Spinal cord (tissue), 10 donors: ENCODE results near the gene SPRR2F. TPM values are rescaled to one million over a fixed set of nuclear protein-coding genes. Genes with fewer than 3 reads are reported as not detected.

Source experiments
- DNase-seq, 6 donors: peaks; one replicate each; pipeline versions ENCODE4 v3.0.0 to v3.0.0-alpha.2; 2013 to 2015; ENCODE audit warnings: low spot score in 6 of 6, low read depth in 4 of 6
- H3K27ac ChIP-seq: one replicate; pipeline ENCODE4 v1.5.1; 2013; ENCODE audit warnings: low read depth, low read length, control low read depth
- H3K27me3 ChIP-seq: one replicate; pipeline ENCODE4 v1.6.1; 2013; ENCODE audit warnings: low read length; ENCODE audit not compliant: control insufficient read depth, insufficient read depth
- H3K36me3 ChIP-seq: one replicate; pipeline ENCODE4 v1.6.1; 2013; ENCODE audit warnings: low read length; ENCODE audit not compliant: control insufficient read depth, insufficient read depth
- H3K4me1 ChIP-seq: one replicate; pipeline ENCODE4 v1.6.1; 2013; ENCODE audit warnings: low read length; ENCODE audit not compliant: control insufficient read depth, insufficient read depth
- H3K4me3 ChIP-seq: one replicate; pipeline ENCODE4 v1.5.1; 2013; ENCODE audit warnings: low read depth, low read length, control low read depth
- H3K9me3 ChIP-seq: one replicate; pipeline ENCODE4 v1.6.1; 2013; ENCODE audit warnings: low read length; ENCODE audit not compliant: control insufficient read depth, insufficient read depth
- WGBS: methylation state at CpG from one replicate; pipeline ENCODE4 v1.1.5; 2013; ENCODE audit warnings: missing lambda C conversion rate; ENCODE audit not compliant: insufficient coverage; 5-methylcytosine and 5-hydroxymethylcytosine counted together
- polyA plus RNA-seq, 2 donors: library from polyadenylated mRNA; unstranded; fragments of 120-200 nt; gene quantifications; one replicate each; pipeline ENCODE4 v1.2.1, GENCODE V29; 2013; ENCODE audit not compliant: insufficient read length in 2 of 2
- small RNA-seq: library from RNA; depleted of rRNA; stranded (forward); fragments of <200 nt; gene quantifications from one replicate; pipeline ENCODE3, GENCODE V24; 2014; ENCODE audit warnings: low replicate concordance
- total RNA-seq, 2 donors: library from RNA; depleted of rRNA in 1 of 2; stranded (reverse); fragments of 120-200 nt in 1 of 2; fragments of >200 nt in 1 of 2; gene quantifications; one replicate each; pipeline versions ENCODE4 v1.2.3 to v1.2.4, GENCODE V29; 2013 to 2014
- donor health status: healthy.

SPRR2F gene
- total and polyA plus RNA-seq, 4 donors: 0.22 to 1.3 (median 1.3) TPM; not detected in 1

DNA sequence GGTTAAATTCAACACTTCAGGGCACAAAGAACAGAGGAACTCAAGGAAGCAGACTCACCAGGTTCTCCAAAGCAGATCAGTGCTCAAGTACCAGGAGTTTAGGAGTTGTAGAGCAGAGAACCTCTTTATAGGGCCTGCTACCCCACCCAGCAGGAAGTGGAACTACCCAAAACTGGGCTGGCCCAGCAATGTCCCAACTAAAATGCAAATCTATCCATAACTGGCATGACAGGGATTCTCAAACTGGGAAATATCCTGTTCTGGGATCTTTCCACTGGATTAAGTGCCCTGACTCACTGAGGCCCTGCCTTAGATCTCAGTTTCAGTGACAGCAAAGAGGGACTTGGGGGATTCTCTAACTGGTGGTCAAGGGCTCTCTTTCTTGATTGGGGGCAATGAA is 18.9 kb downstream of the SPRR2F start, which contains the start of gene SPRR2E:
Gene SPRR2E, minus strand, starts transcription at position 101 of the 400 bp plus-strand sequence. CDS start 775 bp downstream, outside the sequence.
- no peaks in the 10 kb centered on the region for H3K9me3 ChIP-seq
- no peaks in the 10 kb centered on the region for H3K4me1 ChIP-seq
- no peak within 1 kb of the TSS for H3K27ac ChIP-seq
- no peaks in the 10 kb centered on the region for H3K27me3 ChIP-seq
- no peak for DNase-seq
- no peak within 1 kb of the TSS for H3K4me3 ChIP-seq
- H3K36me3 ChIP-seq: no peaks in the 10 kb centered on the region

DNA sequence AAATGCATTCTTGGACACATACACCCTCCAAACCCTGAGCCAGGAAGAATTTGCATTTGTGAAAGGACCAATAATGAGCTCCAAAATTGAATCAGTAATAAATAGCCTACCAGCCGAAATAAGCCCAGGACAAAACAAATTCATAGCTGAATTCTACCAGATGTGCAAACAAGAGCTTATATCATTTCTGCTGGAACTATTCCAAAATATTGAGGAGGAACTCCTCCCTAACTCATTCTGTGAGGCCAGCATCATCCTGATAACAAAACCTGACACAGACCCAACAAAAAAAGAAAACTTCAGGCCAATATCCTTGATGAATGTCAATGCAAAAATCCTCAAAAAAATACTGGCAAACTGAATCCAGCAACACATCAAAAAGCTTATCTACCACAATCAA is 25.7 kb downstream of the SPRR2F start:
- no CpG with 5 or more reads among the region's 1 CpG for WGBS
- Histone ChIP-seq H3K27me3 (no peaks in the 10 kb centered on the region), H3K4me1 (no peaks in the 10 kb centered on the region), H3K27ac (no peak overlapping the region), H3K4me3 (no peak overlapping the region), H3K9me3 (no peaks in the 10 kb centered on the region), H3K36me3 (no peaks in the 10 kb centered on the region)
- DNase-seq: no peak

- Histone ChIP-seq H3K9me3 (no peaks in the 10 kb centered on the region), H3K36me3 (no peaks in the 10 kb centered on the region), H3K27me3 (no peaks in the 10 kb centered on the region), H3K4me1 (no peaks in the 10 kb centered on the region), H3K4me3 (no peak overlapping the region), H3K27ac (no peak overlapping the region)
- WGBS: no CpG with 5 or more reads among the region's 3 CpGs
- no peak for DNase-seq
These were observed 31.6 kb downstream of the SPRR2F start for GRCh38 chr1:153081736-153082135.

- 92% methylated on average over 2 of the region's 5 CpGs for WGBS
- no peak overlapping the region for H3K27ac ChIP-seq
- no peaks in the 10 kb centered on the region for H3K27me3 ChIP-seq
- H3K36me3 ChIP-seq: no peaks in the 10 kb centered on the region
- no peak overlapping the region for H3K4me3 ChIP-seq
- DNase-seq: no peak
- H3K4me1 ChIP-seq: no peaks in the 10 kb centered on the region
- H3K9me3 ChIP-seq: no peaks in the 10 kb centered on the region
These were observed 40.2 kb downstream of the SPRR2F start for GRCh38 chr1:153072806-153073726.

- Histone ChIP-seq H3K27ac (no peak within 1 kb of the TSS), H3K27me3 (no peaks in the 10 kb centered on the region), H3K4me3 (no peak within 1 kb of the TSS), H3K4me1 (no peaks in the 10 kb centered on the region), H3K9me3 (no peaks in the 10 kb centered on the region), H3K36me3 (no peaks in the 10 kb centered on the region)
- 50% methylated on average over 2 of the region's 2 CpGs for WGBS
- DNase-seq: no peak
These were observed 41.8 kb downstream of the SPRR2F start, which contains the start of gene SPRR2B for GRCh38 chr1:153071511-153071910. Gene SPRR2B (minus strand): TSS chr1:153071611. CDS start chr1:153070839, 772 bp downstream.

DNA sequence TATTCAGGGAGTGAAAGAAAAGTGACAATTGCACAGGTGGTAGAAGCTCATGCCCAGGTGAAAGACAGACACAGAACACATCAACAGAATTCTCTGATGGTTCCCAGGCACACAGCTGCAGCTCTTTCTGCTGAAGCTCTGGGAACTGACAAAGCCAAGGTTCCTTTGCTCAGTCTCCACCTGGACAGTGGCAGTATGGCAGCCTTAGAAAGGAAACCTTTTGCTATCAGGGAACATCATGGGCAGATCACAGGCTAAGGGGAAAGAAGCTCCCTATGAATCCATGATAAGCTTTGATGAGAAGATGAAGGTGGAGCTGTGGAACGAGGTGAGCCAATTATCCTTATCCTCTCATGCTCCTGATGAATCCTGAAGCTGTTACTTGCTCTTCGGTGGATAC is 43.1 kb downstream of the SPRR2F start:
- Histone ChIP-seq H3K27ac (no peak overlapping the region), H3K9me3 (no peaks in the 10 kb centered on the region), H3K36me3 (no peaks in the 10 kb centered on the region), H3K4me1 (no peaks in the 10 kb centered on the region), H3K4me3 (no peak overlapping the region), H3K27me3 (no peaks in the 10 kb centered on the region)
- no CpG with 5 or more reads among the region's 2 CpGs for WGBS
- no peak for DNase-seq

Small RNAs within 50 kb of the gene (small RNA-seq; reads per million reads assigned to genes)
- not detected for gene SPRR2C

Other genes starting within 250 kb of the SPRR2F start
- gene SMCP, start 235.2 kb downstream of the SPRR2F start, total RNA-seq: not detected
- gene SMCP, start 235.2 kb downstream of the SPRR2F start, polyA plus RNA-seq: not detected
- gene IVL, start 205.0 kb downstream of the SPRR2F start, total RNA-seq: not detected
- gene IVL, start 205.0 kb downstream of the SPRR2F start, polyA plus RNA-seq: not detected
- not detected for gene SPRR5, start 166.3 kb downstream of the SPRR2F start, total RNA-seq
- gene SPRR5, start 166.3 kb downstream of the SPRR2F start, polyA plus RNA-seq: not detected
- gene SPRR4, start 142.9 kb downstream of the SPRR2F start, total RNA-seq: not detected
- gene SPRR4, start 142.9 kb downstream of the SPRR2F start, polyA plus RNA-seq: not detected
- not detected for gene SPRR1A, start 129.4 kb downstream of the SPRR2F start, total RNA-seq
- gene SPRR1A, start 129.4 kb downstream of the SPRR2F start, polyA plus RNA-seq: not detected
- gene SPRR3, start 111.8 kb downstream of the SPRR2F start, total RNA-seq: under 1 TPM in 1 of 2 donors, not detected in 1; 0.39 TPM
- gene SPRR3, start 111.8 kb downstream of the SPRR2F start, polyA plus RNA-seq: under 1 TPM; 0.24 to 0.49 TPM
- not detected for gene SPRR1B, start 82.3 kb downstream of the SPRR2F start, total RNA-seq
- not detected for gene SPRR1B, start 82.3 kb downstream of the SPRR2F start, polyA plus RNA-seq
- not detected for gene SPRR2D, start 72.4 kb downstream of the SPRR2F start, total RNA-seq
- not detected for gene SPRR2D, start 72.4 kb downstream of the SPRR2F start, polyA plus RNA-seq
- gene SPRR2A, start 56.0 kb downstream of the SPRR2F start, total RNA-seq: not detected
- gene SPRR2A, start 56.0 kb downstream of the SPRR2F start, polyA plus RNA-seq: not detected
- not detected for gene SPRR2B, start 41.9 kb downstream of the SPRR2F start, total RNA-seq
- gene SPRR2B, start 41.9 kb downstream of the SPRR2F start, polyA plus RNA-seq: not detected
- gene SPRR2E, start 19.0 kb downstream of the SPRR2F start, total RNA-seq: not detected
- not detected for gene SPRR2E, start 19.0 kb downstream of the SPRR2F start, polyA plus RNA-seq
- not detected for gene SPRR2G, start 37.4 kb upstream of the SPRR2F start, total RNA-seq
- under 1 TPM in 1 of 2 donors, not detected in 1; 0.39 TPM for gene SPRR2G, start 37.4 kb upstream of the SPRR2F start, polyA plus RNA-seq
- not detected for gene LELP1, start 89.9 kb upstream of the SPRR2F start, total RNA-seq
- not detected for gene LELP1, start 89.9 kb upstream of the SPRR2F start, polyA plus RNA-seq
- gene PRR9, start 104.1 kb upstream of the SPRR2F start, total RNA-seq: not detected
- gene PRR9, start 104.1 kb upstream of the SPRR2F start, polyA plus RNA-seq: not detected
- gene LORICRIN, start 146.2 kb upstream of the SPRR2F start, total RNA-seq: under 1 TPM in 1 of 2 donors, not detected in 1; 0.22 TPM
- gene LORICRIN, start 146.2 kb upstream of the SPRR2F start, polyA plus RNA-seq: under 1 TPM; 0.62 to 0.77 TPM
- not detected for gene PGLYRP3, start 199.4 kb upstream of the SPRR2F start, total RNA-seq
- gene PGLYRP3, start 199.4 kb upstream of the SPRR2F start, polyA plus RNA-seq: not detected
- not detected for gene PGLYRP4, start 235.3 kb upstream of the SPRR2F start, total RNA-seq
- not detected for gene PGLYRP4, start 235.3 kb upstream of the SPRR2F start, polyA plus RNA-seq
- 100 to 1,000 TPM in 1 of 2 donors, 10 to 100 TPM in 1; 16.5 to 829 TPM for gene S100A9, start 244.3 kb upstream of the SPRR2F start, total RNA-seq
- 1 to 10 TPM; 2.1 to 4.3 TPM for gene S100A9, start 244.3 kb upstream of the SPRR2F start, polyA plus RNA-seq